ENCODE measurements around the gene CHRDL2.

- TF ChIP-seq ZNF274 (IDR thresholded peaks at IDR 0.05; ENCODE audit: low read depth, low read length), result no peak
- no peak for TF ChIP-seq SUZ12 (IDR thresholded peaks at IDR 0.05; ENCODE audit: extremely low read depth, insufficient read depth, insufficient read length)
- TF ChIP-seq YY1 (IDR thresholded peaks at IDR 0.05; ENCODE audit: insufficient read depth, insufficient read length), result no peak
Measured at GRCh38 chr11:74650498-74650897, 80.7 kb downstream of the CHRDL2 start.

Data from NT2/D1 (cell line).